HepG2 (cell line): ENCODE measurements around the gene OAF. TPM values are rescaled to one million over a fixed set of nuclear protein-coding genes. Genes with fewer than 3 reads are reported as not detected.
A peak's percentile ranks its signal among the peaks of the same experiment; 100 is the strongest.

Experiments
- GABPB1 ChIP-seq: IDR thresholded peaks from 2 replicates; pipeline ENCODE4 v1.6.1; 2016; ENCODE audit warnings: mild to moderate bottlenecking, missing genetic modification reagents, moderate library complexity, missing compliant biosample characterization
- HNRNPK ChIP-seq: fragments of 200-400 bp; formaldehyde crosslinking; IDR thresholded peaks from 2 replicates; pipeline ENCODE4 v1.6.1; 2018; ENCODE audit warnings: low read length, low read depth, moderate library complexity, mild to moderate bottlenecking; ENCODE audit not compliant: poor library complexity, severe bottlenecking
- HNRNPUL1 ChIP-seq: fragments of 200-400 bp; formaldehyde crosslinking; IDR thresholded peaks from 2 replicates; pipeline ENCODE4 v1.6.1; 2017; ENCODE audit warnings: low read depth, mild to moderate bottlenecking, low read length, moderate library complexity
- KDM2A ChIP-seq: sonication (generic); formaldehyde crosslinking; IDR thresholded peaks from 2 replicates; pipeline ENCODE4 v1.4.0; 2020; ENCODE audit warnings: low read depth, missing genetic modification reagents, borderline replicate concordance
- PBX3 ChIP-seq: sonication (generic); formaldehyde crosslinking; IDR thresholded peaks from 2 replicates; pipeline ENCODE4 v1.8.1; 2023; ENCODE audit warnings: missing genetic modification reagents, inconsistent platforms, borderline replicate concordance
- PHF21A ChIP-seq: sonication (generic); formaldehyde crosslinking; IDR thresholded peaks from 2 replicates; pipeline ENCODE4 v1.5.0; 2020; ENCODE audit warnings: mild to moderate bottlenecking, missing genetic modification reagents
- REPIN1 ChIP-seq: sonication (generic); formaldehyde crosslinking; IDR thresholded peaks from 2 replicates; pipeline ENCODE4 v1.8.0; 2022; ENCODE audit warnings: missing genetic modification reagents, low read depth, mild to moderate bottlenecking, borderline replicate concordance
- SMAD3 ChIP-seq: sonication (generic); formaldehyde crosslinking; IDR thresholded peaks from 2 replicates; pipeline ENCODE4 v1.4.0; 2020; ENCODE audit warnings: missing genetic modification reagents
- SP1 ChIP-seq, 2 experiments: fragments of 450-650 bp in 1 of 2; sonication (generic) in 1 of 2; formaldehyde crosslinking in 1 of 2; IDR thresholded peaks; 2 replicates each; pipeline versions ENCODE4 v1.4.0 to v1.6.1; 2016 to 2020; ENCODE audit warnings: missing genetic modification reagents in 1 of 2
- ZKSCAN8 ChIP-seq: IDR thresholded peaks from 2 replicates; pipeline ENCODE4 v1.6.1; 2016; ENCODE audit warnings: borderline replicate concordance, missing genetic modification reagents, missing compliant biosample characterization
- ZNF280D ChIP-seq: sonication (generic); formaldehyde crosslinking; IDR thresholded peaks from 2 replicates; pipeline ENCODE4 v1.5.1; 2020; ENCODE audit warnings: mild to moderate bottlenecking, missing genetic modification reagents
- ZNF329 ChIP-seq: sonication (generic); formaldehyde crosslinking; IDR thresholded peaks from 2 replicates; pipeline ENCODE4 v1.9.0; 2021; ENCODE audit warnings: low read depth, mild to moderate bottlenecking, missing genetic modification reagents
- ZNF44 ChIP-seq: sonication (generic); formaldehyde crosslinking; IDR thresholded peaks from 2 replicates; pipeline ENCODE4 v1.5.1; 2020; ENCODE audit warnings: mild to moderate bottlenecking, missing genetic modification reagents
- ZNF510 ChIP-seq: sonication (generic); formaldehyde crosslinking; IDR thresholded peaks from 2 replicates; pipeline ENCODE4 v1.4.0; 2020; ENCODE audit warnings: low read depth, mild to moderate bottlenecking, missing genetic modification reagents
- ZNF563 ChIP-seq: sonication (generic); formaldehyde crosslinking; IDR thresholded peaks from 2 replicates; pipeline ENCODE4 v1.8.0; 2022; ENCODE audit warnings: mild to moderate bottlenecking, moderate library complexity, missing genetic modification reagents
- ZNF567 ChIP-seq: sonication (generic); formaldehyde crosslinking; IDR thresholded peaks from 2 replicates; pipeline ENCODE4 v1.8.1; 2023; ENCODE audit warnings: mild to moderate bottlenecking, missing genetic modification reagents, borderline replicate concordance
- polyA plus RNA-seq, 8 experiments: library from polyadenylated mRNA; depleted of rRNA in 3 of 8; stranded (reverse) in 7 of 8; unstranded in 1 of 8; fragments of >200 nt; fragmentation: Illumina TruSeq in 4 of 8; extraction: Trizol in 4 of 8; gene quantifications; 2 replicates each; pipeline versions ENCODE4 v1.2.1 to v1.2.3, GENCODE V29; 2011 to 2016; ENCODE audit warnings: low read depth in 4 of 8, missing spikeins in 1 of 8, mixed read lengths in 1 of 8; ENCODE audit not compliant: insufficient read depth in 1 of 8
- total RNA-seq, 5 experiments: library from RNA; depleted of rRNA; stranded (reverse); fragments of >200 nt; fragmentation: Illumina TruSeq; extraction: Trizol; gene quantifications; 2 replicates each; pipeline ENCODE4 v1.2.3, GENCODE V29; 2016; ENCODE audit warnings: low read depth in 1 of 5
- TF ChIP-seq, protein P1 (sequence below): IDR thresholded peaks from 2 replicates; pipeline ENCODE4 v1.6.1; 2016
- TF ChIP-seq, protein P2 (sequence below): sonication (generic); formaldehyde crosslinking; IDR thresholded peaks from 2 replicates; pipeline ENCODE4 v1.5.0; 2020; ENCODE audit warnings: missing genetic modification reagents
- TF ChIP-seq, protein P3 (sequence below): sonication (generic); formaldehyde crosslinking; IDR thresholded peaks from 2 replicates; pipeline ENCODE4 v1.4.0; 2020; ENCODE audit warnings: missing genetic modification reagents

Gene OAF
- total and polyA plus RNA-seq, 2 of the 13 experiments (the other 11 are each of a cell fraction or from before 2014, with no cell fraction given), result 63.7 to 94.6 TPM

GRCh38 chr11:120172054-120172911 is 38.5 kb upstream of the OAF start (continued):
- TF ChIP-seq, protein P1, sequence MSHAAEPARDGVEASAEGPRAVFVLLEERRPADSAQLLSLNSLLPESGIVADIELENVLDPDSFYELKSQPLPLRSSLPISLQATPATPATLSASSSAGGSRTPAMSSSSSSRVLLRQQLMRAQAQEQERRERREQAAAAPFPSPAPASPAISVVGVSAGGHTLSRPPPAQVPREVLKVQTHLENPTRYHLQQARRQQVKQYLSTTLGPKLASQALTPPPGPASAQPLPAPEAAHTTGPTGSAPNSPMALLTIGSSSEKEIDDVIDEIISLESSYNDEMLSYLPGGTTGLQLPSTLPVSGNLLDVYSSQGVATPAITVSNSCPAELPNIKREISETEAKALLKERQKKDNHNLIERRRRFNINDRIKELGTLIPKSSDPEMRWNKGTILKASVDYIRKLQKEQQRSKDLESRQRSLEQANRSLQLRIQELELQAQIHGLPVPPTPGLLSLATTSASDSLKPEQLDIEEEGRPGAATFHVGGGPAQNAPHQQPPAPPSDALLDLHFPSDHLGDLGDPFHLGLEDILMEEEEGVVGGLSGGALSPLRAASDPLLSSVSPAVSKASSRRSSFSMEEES (CRISPR knock-in tag), result peak; percentile 34; the same call in 1 of the 2 replicates
- TF ChIP-seq ZKSCAN8 (CRISPR knock-in tag) (no peak), PHF21A (CRISPR knock-in tag) (no peak), SMAD3 (CRISPR knock-in tag) (no peak), SP1 (IDR thresholded peaks at IDR 0.05) (no peak), SP1 (CRISPR knock-in tag; IDR thresholded peaks at IDR 0.05) (no peak), ZNF510 (CRISPR knock-in tag) (no peak), KDM2A (CRISPR knock-in tag) (peak; percentile 71), GABPB1 (peak; percentile 26; the same call in 1 of the 2 replicates), ZNF280D (CRISPR knock-in tag) (no peak), REPIN1 (CRISPR knock-in tag) (no peak; the same call in 1 of the 2 replicates), HNRNPK (no peak), PBX3 (CRISPR knock-in tag) (no peak), HNRNPUL1 (no peak), ZNF563 (CRISPR knock-in tag) (no peak), ZNF329 (CRISPR knock-in tag) (no peak), ZNF44 (CRISPR knock-in tag) (no peak), ZNF567 (CRISPR knock-in tag) (0 out of 2 replicates have a peak, but pooled peaks have one; percentile 45)
- TF ChIP-seq, protein P2, sequence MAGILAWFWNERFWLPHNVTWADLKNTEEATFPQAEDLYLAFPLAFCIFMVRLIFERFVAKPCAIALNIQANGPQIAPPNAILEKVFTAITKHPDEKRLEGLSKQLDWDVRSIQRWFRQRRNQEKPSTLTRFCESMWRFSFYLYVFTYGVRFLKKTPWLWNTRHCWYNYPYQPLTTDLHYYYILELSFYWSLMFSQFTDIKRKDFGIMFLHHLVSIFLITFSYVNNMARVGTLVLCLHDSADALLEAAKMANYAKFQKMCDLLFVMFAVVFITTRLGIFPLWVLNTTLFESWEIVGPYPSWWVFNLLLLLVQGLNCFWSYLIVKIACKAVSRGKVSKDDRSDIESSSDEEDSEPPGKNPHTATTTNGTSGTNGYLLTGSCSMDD, result no peak
- TF ChIP-seq, protein P3, sequence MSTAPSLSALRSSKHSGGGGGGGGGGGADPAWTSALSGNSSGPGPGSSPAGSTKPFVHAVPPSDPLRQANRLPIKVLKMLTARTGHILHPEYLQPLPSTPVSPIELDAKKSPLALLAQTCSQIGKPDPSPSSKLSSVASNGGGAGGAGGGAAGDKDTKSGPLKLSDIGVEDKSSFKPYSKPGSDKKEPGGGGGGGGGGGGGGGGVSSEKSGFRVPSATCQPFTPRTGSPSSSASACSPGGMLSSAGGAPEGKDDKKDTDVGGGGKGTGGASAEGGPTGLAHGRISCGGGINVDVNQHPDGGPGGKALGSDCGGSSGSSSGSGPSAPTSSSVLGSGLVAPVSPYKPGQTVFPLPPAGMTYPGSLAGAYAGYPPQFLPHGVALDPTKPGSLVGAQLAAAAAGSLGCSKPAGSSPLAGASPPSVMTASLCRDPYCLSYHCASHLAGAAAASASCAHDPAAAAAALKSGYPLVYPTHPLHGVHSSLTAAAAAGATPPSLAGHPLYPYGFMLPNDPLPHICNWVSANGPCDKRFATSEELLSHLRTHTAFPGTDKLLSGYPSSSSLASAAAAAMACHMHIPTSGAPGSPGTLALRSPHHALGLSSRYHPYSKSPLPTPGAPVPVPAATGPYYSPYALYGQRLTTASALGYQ (CRISPR knock-in tag), result no peak
